HepG2 (cell line): Measurements from ENCODE around the gene INO80C. TPM values are rescaled to one million over a fixed set of nuclear protein-coding genes. Genes with fewer than 3 reads are reported as not detected.

Experiments
- AGO1 ChIP-seq: fragments of 200-400 bp; formaldehyde crosslinking; IDR thresholded peaks from 2 replicates; pipeline ENCODE4 v1.6.1; 2017; ENCODE audit warnings: mild to moderate bottlenecking, low read depth, low read length, moderate library complexity; ENCODE audit not compliant: poor library complexity, severe bottlenecking
- BATF2 ChIP-seq: sonication (generic); formaldehyde crosslinking; IDR thresholded peaks from 2 replicates; pipeline ENCODE4 v1.8.0; 2022; ENCODE audit warnings: mild to moderate bottlenecking, missing genetic modification reagents, moderate library complexity
- BHLHE40 ChIP-seq: IDR thresholded peaks from 2 replicates; pipeline ENCODE4 v1.6.1; 2011; ENCODE audit warnings: low read length, improper control_type of control experiment
- FOXP1 ChIP-seq, 2 experiments: fragments of 450-650 bp in 1 of 2; IDR thresholded peaks; 2 replicates each; pipeline ENCODE4 v1.6.1; 2017 to 2018; ENCODE audit warnings: antibody characterized with exemption in 1 of 2
- GTF3A ChIP-seq: sonication (generic); formaldehyde crosslinking; conservative IDR thresholded peaks from 2 replicates; pipeline ENCODE4 v1.4.0; 2020; ENCODE audit warnings: mild to moderate bottlenecking, missing genetic modification reagents
- ISL2 ChIP-seq: sonication (generic); formaldehyde crosslinking; IDR thresholded peaks from 2 replicates; pipeline ENCODE4 v1.5.0; 2020; ENCODE audit warnings: missing genetic modification reagents
- KLF15 ChIP-seq: sonication (generic); formaldehyde crosslinking; IDR thresholded peaks from 2 replicates; pipeline ENCODE4 v1.8.1; 2023; ENCODE audit warnings: borderline replicate concordance, mild to moderate bottlenecking, inconsistent platforms, missing genetic modification reagents, mixed read lengths
- MXI1 ChIP-seq: IDR thresholded peaks from 3 replicates; pipeline ENCODE4 v1.6.1; 2012; ENCODE audit warnings: low read depth, low read length, inconsistent platforms, borderline replicate concordance
- NCOA1 ChIP-seq: sonication (generic); formaldehyde crosslinking; IDR thresholded peaks from 2 replicates; pipeline ENCODE4 v1.9.0; 2021; ENCODE audit warnings: missing genetic modification reagents
- PRDM4 ChIP-seq: sonication (generic); formaldehyde crosslinking; IDR thresholded peaks from 2 replicates; pipeline ENCODE4 v1.9.0; 2021; ENCODE audit warnings: missing genetic modification reagents, borderline replicate concordance
- SRY ChIP-seq: sonication (generic); formaldehyde crosslinking; IDR thresholded peaks from 2 replicates; pipeline ENCODE4 v1.8.0; 2022; ENCODE audit warnings: mild to moderate bottlenecking, missing genetic modification reagents
- TFAP4 ChIP-seq: sonication (generic); IDR thresholded peaks from 2 replicates; pipeline ENCODE4 v1.6.1; 2016; ENCODE audit warnings: low read depth, borderline replicate concordance
- U2AF1 ChIP-seq: fragments of 200-400 bp; formaldehyde crosslinking; optimal IDR thresholded peaks from 2 replicates; pipeline ENCODE3; 2017; ENCODE audit warnings: mild to moderate bottlenecking, low read depth, low read length
- ZFP90 ChIP-seq: sonication (generic); formaldehyde crosslinking; IDR thresholded peaks from 2 replicates; pipeline ENCODE4 v1.8.0; 2022; ENCODE audit warnings: missing genetic modification reagents, mild to moderate bottlenecking, inconsistent platforms, borderline replicate concordance
- ZKSCAN1 ChIP-seq: fragments of 150-350 bp; IDR thresholded peaks from 2 replicates; pipeline ENCODE4 v1.6.1; 2014; ENCODE audit warnings: low read length
- ZMYM3 ChIP-seq: sonication (generic); formaldehyde crosslinking; IDR thresholded peaks from 2 replicates; pipeline ENCODE4 v1.5.1; 2020; ENCODE audit warnings: mild to moderate bottlenecking, missing genetic modification reagents
- ZNF446 ChIP-seq: sonication (generic); formaldehyde crosslinking; IDR thresholded peaks from 2 replicates; pipeline ENCODE4 v1.5.0; 2020; ENCODE audit warnings: mild to moderate bottlenecking, missing genetic modification reagents
- ZNF460 ChIP-seq: sonication (generic); formaldehyde crosslinking; IDR thresholded peaks from 2 replicates; pipeline ENCODE4 v1.5.1; 2020; ENCODE audit warnings: missing genetic modification reagents, mild to moderate bottlenecking, borderline replicate concordance
- ZNF558 ChIP-seq: sonication (generic); formaldehyde crosslinking; IDR thresholded peaks from 2 replicates; pipeline ENCODE4 v1.9.0; 2022; ENCODE audit warnings: mild to moderate bottlenecking, missing genetic modification reagents, borderline replicate concordance
- ZNF615 ChIP-seq: sonication (generic); formaldehyde crosslinking; IDR thresholded peaks from 2 replicates; pipeline ENCODE4 v1.5.0; 2020; ENCODE audit warnings: mild to moderate bottlenecking, missing genetic modification reagents, borderline replicate concordance
- ZSCAN29 ChIP-seq: sonication (generic); formaldehyde crosslinking; conservative IDR thresholded peaks from 2 replicates; pipeline ENCODE4 v1.4.0; 2020; ENCODE audit warnings: mild to moderate bottlenecking, missing genetic modification reagents
- polyA plus RNA-seq, 8 experiments: library from polyadenylated mRNA; depleted of rRNA in 3 of 8; stranded (reverse) in 7 of 8; unstranded in 1 of 8; fragments of >200 nt; fragmentation: Illumina TruSeq in 4 of 8; extraction: Trizol in 4 of 8; gene quantifications; 2 replicates each; pipeline versions ENCODE4 v1.2.1 to v1.2.3, GENCODE V29; 2011 to 2016; ENCODE audit warnings: low read depth in 4 of 8, missing spikeins in 1 of 8, mixed read lengths in 1 of 8; ENCODE audit not compliant: insufficient read depth in 1 of 8
- total RNA-seq, 5 experiments: library from RNA; depleted of rRNA; stranded (reverse); fragments of >200 nt; fragmentation: Illumina TruSeq; extraction: Trizol; gene quantifications; 2 replicates each; pipeline ENCODE4 v1.2.3, GENCODE V29; 2016; ENCODE audit warnings: low read depth in 1 of 5
- TF ChIP-seq, protein P1 (sequence below): sonication (generic); formaldehyde crosslinking; IDR thresholded peaks from 2 replicates; pipeline ENCODE4 v1.5.0; 2020; ENCODE audit warnings: missing genetic modification reagents
- TF ChIP-seq, protein P2 (sequence below): sonication (generic); formaldehyde crosslinking; IDR thresholded peaks from 2 replicates; pipeline ENCODE4 v1.4.0; 2020; ENCODE audit warnings: mild to moderate bottlenecking, missing genetic modification reagents

Gene INO80C
- total and polyA plus RNA-seq, 2 of the 13 experiments (the other 11 are each of a cell fraction or from before 2014, with no cell fraction given): 8.2 to 15.4 TPM

GRCh38 chr18:35481960-35482366 lies 15.8 kb downstream of the INO80C start (continued):
- TF ChIP-seq ZMYM3 (CRISPR knock-in tag) (no peak), AGO1 (no peak), TFAP4 (peak; percentile 25; the same call in 1 of the 2 replicates), BATF2 (CRISPR knock-in tag) (no peak), ZNF460 (CRISPR knock-in tag) (no peak), ZFP90 (CRISPR knock-in tag) (0 out of 2 replicates have a peak, but pooled peaks have one; percentile 31), ZSCAN29 (CRISPR knock-in tag) (no peak), U2AF1 (no peak), ZNF615 (CRISPR knock-in tag) (no peak), NCOA1 (CRISPR knock-in tag) (no peak), BHLHE40 (no peak), GTF3A (CRISPR knock-in tag) (no peak), ISL2 (0 out of 2 replicates have a peak, but pooled peaks have one; percentile 31), MXI1 (no peak), ZKSCAN1 (no peak), ZNF446 (CRISPR knock-in tag) (no peak), SRY (CRISPR knock-in tag) (no peak), ZNF558 (CRISPR knock-in tag) (no peak), PRDM4 (CRISPR knock-in tag) (no peak), FOXP1 (IDR thresholded peaks at IDR 0.05) (no peak), FOXP1 (CRISPR knock-in tag; IDR thresholded peaks at IDR 0.05) (peak; percentile 64; the same call in 1 of the 2 replicates), KLF15 (no peak)
- TF ChIP-seq, protein P1, sequence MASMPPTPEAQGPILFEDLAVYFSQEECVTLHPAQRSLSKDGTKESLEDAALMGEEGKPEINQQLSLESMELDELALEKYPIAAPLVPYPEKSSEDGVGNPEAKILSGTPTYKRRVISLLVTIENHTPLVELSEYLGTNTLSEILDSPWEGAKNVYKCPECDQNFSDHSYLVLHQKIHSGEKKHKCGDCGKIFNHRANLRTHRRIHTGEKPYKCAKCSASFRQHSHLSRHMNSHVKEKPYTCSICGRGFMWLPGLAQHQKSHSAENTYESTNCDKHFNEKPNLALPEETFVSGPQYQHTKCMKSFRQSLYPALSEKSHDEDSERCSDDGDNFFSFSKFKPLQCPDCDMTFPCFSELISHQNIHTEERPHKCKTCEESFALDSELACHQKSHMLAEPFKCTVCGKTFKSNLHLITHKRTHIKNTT (CRISPR knock-in tag): no peak
- TF ChIP-seq, protein P2, sequence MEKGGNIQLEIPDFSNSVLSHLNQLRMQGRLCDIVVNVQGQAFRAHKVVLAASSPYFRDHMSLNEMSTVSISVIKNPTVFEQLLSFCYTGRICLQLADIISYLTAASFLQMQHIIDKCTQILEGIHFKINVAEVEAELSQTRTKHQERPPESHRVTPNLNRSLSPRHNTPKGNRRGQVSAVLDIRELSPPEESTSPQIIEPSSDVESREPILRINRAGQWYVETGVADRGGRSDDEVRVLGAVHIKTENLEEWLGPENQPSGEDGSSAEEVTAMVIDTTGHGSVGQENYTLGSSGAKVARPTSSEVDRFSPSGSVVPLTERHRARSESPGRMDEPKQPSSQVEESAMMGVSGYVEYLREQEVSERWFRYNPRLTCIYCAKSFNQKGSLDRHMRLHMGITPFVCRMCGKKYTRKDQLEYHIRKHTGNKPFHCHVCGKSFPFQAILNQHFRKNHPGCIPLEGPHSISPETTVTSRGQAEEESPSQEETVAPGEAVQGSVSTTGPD (CRISPR knock-in tag): no peak
